SK-N-SH treated with all-trans-retinoic acid at 6 μM for 48 hours (cell line): ENCODE data around the gene PARP8.

Experiments used
- ATAC-seq: fragments of 200-7000 bp; cut with Tn5 transposase; 3 replicates; pipeline ENCODE4 v1.9.1; 2020; ENCODE audit warnings: mild to moderate bottlenecking, moderate library complexity
- CREB5 ChIP-seq: fragments of 250-450 bp; sonication (Bioruptor Pico); IDR thresholded peaks from 2 replicates; pipeline ENCODE4 v1.5.1; 2020; ENCODE audit warnings: low read depth, mild to moderate bottlenecking, moderate library complexity
- CSDC2 ChIP-seq: fragments of 250-450 bp; sonication (Bioruptor Pico); IDR thresholded peaks from 2 replicates; pipeline ENCODE4 v1.5.0; 2020; ENCODE audit warnings: mild to moderate bottlenecking, moderate library complexity
- CSRNP3 ChIP-seq: fragments of 250-450 bp; sonication (Bioruptor Pico); IDR thresholded peaks from 2 replicates; pipeline ENCODE4 v1.5.1; 2021; ENCODE audit warnings: mild to moderate bottlenecking, moderate library complexity
- GLIS3 ChIP-seq: fragments of 250-450 bp; sonication (Bioruptor Pico); IDR thresholded peaks from 2 replicates; pipeline ENCODE4 v1.5.0; 2020; ENCODE audit warnings: mild to moderate bottlenecking, moderate library complexity
- ISL1 ChIP-seq: fragments of 250-450 bp; sonication (Bioruptor Pico); IDR thresholded peaks from 2 replicates; pipeline ENCODE4 v2.1.2; 2022; ENCODE audit warnings: mild to moderate bottlenecking, moderate library complexity
- OSR1 ChIP-seq: fragments of 250-450 bp; sonication (Bioruptor Pico); IDR thresholded peaks from 2 replicates; pipeline ENCODE4 v1.8.0; 2022; ENCODE audit warnings: moderate library complexity, mild to moderate bottlenecking, inconsistent platforms
- SNAI2 ChIP-seq: fragments of 250-450 bp; sonication (Bioruptor Pico); IDR thresholded peaks from 2 replicates; pipeline ENCODE4 v1.5.0; 2020; ENCODE audit warnings: mild to moderate bottlenecking, moderate library complexity
- TCF4 ChIP-seq: fragments of 250-450 bp; sonication (Bioruptor Pico); IDR thresholded peaks from 2 replicates; pipeline ENCODE4 v1.8.0; 2021; ENCODE audit warnings: mild to moderate bottlenecking, moderate library complexity, borderline replicate concordance
- ZC3H10 ChIP-seq: fragments of 250-450 bp; sonication (Bioruptor Pico); IDR thresholded peaks from 2 replicates; pipeline ENCODE4 v1.5.1; 2021; ENCODE audit warnings: mild to moderate bottlenecking, moderate library complexity
- ZFP3 ChIP-seq: fragments of 250-450 bp; sonication (Bioruptor Pico); IDR thresholded peaks from 2 replicates; pipeline ENCODE4 v1.5.0; 2020; ENCODE audit warnings: mild to moderate bottlenecking, moderate library complexity
- ZNF565 ChIP-seq: fragments of 450-650 bp; formaldehyde crosslinking; conservative IDR thresholded peaks from 2 replicates; pipeline ENCODE4 v1.5.0; 2020; ENCODE audit warnings: low read depth, mild to moderate bottlenecking, moderate library complexity
- ZNF70 ChIP-seq: fragments of 450-650 bp; formaldehyde crosslinking; IDR thresholded peaks from 2 replicates; pipeline ENCODE4 v1.5.0; 2020; ENCODE audit warnings: mild to moderate bottlenecking, moderate library complexity
- ZNF8 ChIP-seq: fragments of 450-650 bp; formaldehyde crosslinking; IDR thresholded peaks from 2 replicates; pipeline ENCODE4 v1.5.0; 2020; ENCODE audit warnings: mild to moderate bottlenecking, moderate library complexity
- TF ChIP-seq, protein P1 (sequence below): fragments of 250-450 bp; sonication (Bioruptor Pico); IDR thresholded peaks from 2 replicates; pipeline ENCODE4 v1.5.0; 2020; ENCODE audit warnings: mild to moderate bottlenecking, moderate library complexity

The PARP8 gene

GRCh38 chr5:50889790-50890189 is 223.4 kb downstream of the PARP8 start:
- ATAC-seq = no peak
- TF ChIP-seq, protein P1, sequence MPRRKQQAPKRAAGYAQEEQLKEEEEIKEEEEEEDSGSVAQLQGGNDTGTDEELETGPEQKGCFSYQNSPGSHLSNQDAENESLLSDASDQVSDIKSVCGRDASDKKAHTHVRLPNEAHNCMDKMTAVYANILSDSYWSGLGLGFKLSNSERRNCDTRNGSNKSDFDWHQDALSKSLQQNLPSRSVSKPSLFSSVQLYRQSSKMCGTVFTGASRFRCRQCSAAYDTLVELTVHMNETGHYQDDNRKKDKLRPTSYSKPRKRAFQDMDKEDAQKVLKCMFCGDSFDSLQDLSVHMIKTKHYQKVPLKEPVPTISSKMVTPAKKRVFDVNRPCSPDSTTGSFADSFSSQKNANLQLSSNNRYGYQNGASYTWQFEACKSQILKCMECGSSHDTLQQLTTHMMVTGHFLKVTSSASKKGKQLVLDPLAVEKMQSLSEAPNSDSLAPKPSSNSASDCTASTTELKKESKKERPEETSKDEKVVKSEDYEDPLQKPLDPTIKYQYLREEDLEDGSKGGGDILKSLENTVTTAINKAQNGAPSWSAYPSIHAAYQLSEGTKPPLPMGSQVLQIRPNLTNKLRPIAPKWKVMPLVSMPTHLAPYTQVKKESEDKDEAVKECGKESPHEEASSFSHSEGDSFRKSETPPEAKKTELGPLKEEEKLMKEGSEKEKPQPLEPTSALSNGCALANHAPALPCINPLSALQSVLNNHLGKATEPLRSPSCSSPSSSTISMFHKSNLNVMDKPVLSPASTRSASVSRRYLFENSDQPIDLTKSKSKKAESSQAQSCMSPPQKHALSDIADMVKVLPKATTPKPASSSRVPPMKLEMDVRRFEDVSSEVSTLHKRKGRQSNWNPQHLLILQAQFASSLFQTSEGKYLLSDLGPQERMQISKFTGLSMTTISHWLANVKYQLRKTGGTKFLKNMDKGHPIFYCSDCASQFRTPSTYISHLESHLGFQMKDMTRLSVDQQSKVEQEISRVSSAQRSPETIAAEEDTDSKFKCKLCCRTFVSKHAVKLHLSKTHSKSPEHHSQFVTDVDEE = no peak
- no peak for TF ChIP-seq ISL1 (CRISPR knock-in tag)
- TF ChIP-seq GLIS3 (CRISPR knock-in tag) = no peak
- no peak for TF ChIP-seq ZNF8 (CRISPR knock-in tag)
- no peak for TF ChIP-seq ZC3H10 (CRISPR knock-in tag)
- no peak for TF ChIP-seq CSDC2 (CRISPR knock-in tag)
- no peak for TF ChIP-seq ZNF70 (CRISPR knock-in tag)
- TF ChIP-seq CSRNP3 = no peak
- TF ChIP-seq ZNF565 = no peak
- TF ChIP-seq CREB5 = no peak
- TF ChIP-seq ZFP3 (CRISPR knock-in tag) = no peak
- TF ChIP-seq TCF4 (CRISPR knock-in tag) = no peak
- no peak for TF ChIP-seq OSR1
- no peak for TF ChIP-seq SNAI2 (CRISPR knock-in tag)
